Measurements from ENCODE around the gene MVB12B. TPM values are rescaled to one million over a fixed set of nuclear protein-coding genes. Genes with fewer than 3 reads are reported as not detected.

MVB12B gene
- total and polyA plus RNA-seq, 2 of the 4 experiments (the other 2 are of a cell fraction), result 2.0 to 4.0 TPM

DNA sequence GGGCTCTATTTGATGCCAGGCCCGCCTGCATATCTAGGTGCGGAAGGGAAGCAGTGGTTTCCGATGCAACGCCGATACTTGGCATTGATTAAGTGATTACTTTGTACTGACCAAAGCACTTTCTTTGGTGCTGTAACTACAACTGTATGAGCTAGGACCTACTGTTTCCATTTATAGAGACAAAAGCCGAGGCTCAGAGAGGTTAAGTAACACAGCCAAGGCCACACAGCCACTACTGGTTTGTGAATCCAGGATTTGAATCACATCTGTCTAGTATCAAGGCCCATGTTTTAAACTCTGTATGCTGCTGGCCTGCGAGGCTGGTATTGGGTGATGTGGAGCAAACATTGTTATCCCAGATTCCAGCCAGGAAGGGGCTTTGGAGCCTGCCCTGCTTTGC is 41.4 kb downstream of the MVB12B start:
- H4K5ac ChIP-seq (ENCODE audit: low read depth, low read length), result no peak overlapping the region
- H3K27me3 ChIP-seq (ENCODE audit: control insufficient read depth, insufficient read depth, low read length), result no peaks in the 10 kb centered on the region
- no peak overlapping the region for H3K56ac ChIP-seq (ENCODE audit: extremely low read depth, insufficient read depth, low read length)
- no peak overlapping the region for H2BK20ac ChIP-seq (ENCODE audit: low read depth, low read length)
- H3K36me3 ChIP-seq (ENCODE audit: control insufficient read depth, insufficient read depth, low read length), result no peaks in the 10 kb centered on the region
- no peak overlapping the region for H4K8ac ChIP-seq (ENCODE audit: low read depth in 2 of 2, low read length in 2 of 2)
- ChIA-PET POLR2A (ENCODE audit: unreplicated experiment) (no interaction called here), CTCF (no interaction called here)
- no peak overlapping the region for H2AK5ac ChIP-seq (ENCODE audit: low read depth, low read length)
- no peak overlapping the region for H2AK9ac ChIP-seq (replicated peaks; ENCODE audit: low read depth, low read length, poor library complexity)
- H2BK120ac ChIP-seq (ENCODE audit: low read depth, low read length), result no peak overlapping the region
- H2BK15ac ChIP-seq (ENCODE audit: low read depth, low read length), result no peak overlapping the region
- H3K18ac ChIP-seq (ENCODE audit: low read depth, low read length), result no peak overlapping the region
- no peak overlapping the region for H2AFZ ChIP-seq (replicated peaks; ENCODE audit: low read length, poor library complexity)
- H4K91ac ChIP-seq (ENCODE audit: insufficient read depth, low read depth, low read length), result no peak overlapping the region
- peaks cover 6% of the 10 kb centered on the region; the same call in 1 of the 2 replicates for H3K4me1 ChIP-seq (ENCODE audit: control insufficient read depth, insufficient read depth, low read length)
- intact Hi-C loops (cut with micrococcal nuclease), result no loop called here
- H3K4me3 ChIP-seq (ENCODE audit: insufficient read depth, low read depth, low read length), result no peak overlapping the region
- no peak for TF ChIP-seq MXI1 (IDR thresholded peaks at IDR 0.05; ENCODE audit: borderline replicate concordance, low read depth, low read length)
- TF ChIP-seq, protein P1, sequence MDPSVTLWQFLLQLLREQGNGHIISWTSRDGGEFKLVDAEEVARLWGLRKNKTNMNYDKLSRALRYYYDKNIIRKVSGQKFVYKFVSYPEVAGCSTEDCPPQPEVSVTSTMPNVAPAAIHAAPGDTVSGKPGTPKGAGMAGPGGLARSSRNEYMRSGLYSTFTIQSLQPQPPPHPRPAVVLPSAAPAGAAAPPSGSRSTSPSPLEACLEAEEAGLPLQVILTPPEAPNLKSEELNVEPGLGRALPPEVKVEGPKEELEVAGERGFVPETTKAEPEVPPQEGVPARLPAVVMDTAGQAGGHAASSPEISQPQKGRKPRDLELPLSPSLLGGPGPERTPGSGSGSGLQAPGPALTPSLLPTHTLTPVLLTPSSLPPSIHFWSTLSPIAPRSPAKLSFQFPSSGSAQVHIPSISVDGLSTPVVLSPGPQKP (IDR thresholded peaks at IDR 0.05; ENCODE audit: borderline replicate concordance, low read depth, low read length), result no peak
- no peak for TF ChIP-seq RCOR1 (IDR thresholded peaks at IDR 0.05; ENCODE audit: insufficient replicate concordance, low read length)
- TF ChIP-seq RFX5 (IDR thresholded peaks at IDR 0.05; ENCODE audit: low read depth, low read length), result no peak
- TF ChIP-seq FOS (IDR thresholded peaks at IDR 0.05; ENCODE audit: low read depth, low read length), result no peak
- no peak for TF ChIP-seq CEBPB (IDR thresholded peaks at IDR 0.05; ENCODE audit: low read depth, low read length)
- TF ChIP-seq POLR2A (IDR thresholded peaks at IDR 0.05; ENCODE audit: low read depth, low read length), result no peak
- TF ChIP-seq, protein P2, sequence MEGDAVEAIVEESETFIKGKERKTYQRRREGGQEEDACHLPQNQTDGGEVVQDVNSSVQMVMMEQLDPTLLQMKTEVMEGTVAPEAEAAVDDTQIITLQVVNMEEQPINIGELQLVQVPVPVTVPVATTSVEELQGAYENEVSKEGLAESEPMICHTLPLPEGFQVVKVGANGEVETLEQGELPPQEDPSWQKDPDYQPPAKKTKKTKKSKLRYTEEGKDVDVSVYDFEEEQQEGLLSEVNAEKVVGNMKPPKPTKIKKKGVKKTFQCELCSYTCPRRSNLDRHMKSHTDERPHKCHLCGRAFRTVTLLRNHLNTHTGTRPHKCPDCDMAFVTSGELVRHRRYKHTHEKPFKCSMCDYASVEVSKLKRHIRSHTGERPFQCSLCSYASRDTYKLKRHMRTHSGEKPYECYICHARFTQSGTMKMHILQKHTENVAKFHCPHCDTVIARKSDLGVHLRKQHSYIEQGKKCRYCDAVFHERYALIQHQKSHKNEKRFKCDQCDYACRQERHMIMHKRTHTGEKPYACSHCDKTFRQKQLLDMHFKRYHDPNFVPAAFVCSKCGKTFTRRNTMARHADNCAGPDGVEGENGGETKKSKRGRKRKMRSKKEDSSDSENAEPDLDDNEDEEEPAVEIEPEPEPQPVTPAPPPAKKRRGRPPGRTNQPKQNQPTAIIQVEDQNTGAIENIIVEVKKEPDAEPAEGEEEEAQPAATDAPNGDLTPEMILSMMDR (conservative IDR thresholded peaks at IDR 0.05; ENCODE audit: low read depth, low read length), result no peak
- no peak for TF ChIP-seq BHLHE40 (IDR thresholded peaks at IDR 0.05; ENCODE audit: low read depth, low read length)
- TF ChIP-seq, protein P3, sequence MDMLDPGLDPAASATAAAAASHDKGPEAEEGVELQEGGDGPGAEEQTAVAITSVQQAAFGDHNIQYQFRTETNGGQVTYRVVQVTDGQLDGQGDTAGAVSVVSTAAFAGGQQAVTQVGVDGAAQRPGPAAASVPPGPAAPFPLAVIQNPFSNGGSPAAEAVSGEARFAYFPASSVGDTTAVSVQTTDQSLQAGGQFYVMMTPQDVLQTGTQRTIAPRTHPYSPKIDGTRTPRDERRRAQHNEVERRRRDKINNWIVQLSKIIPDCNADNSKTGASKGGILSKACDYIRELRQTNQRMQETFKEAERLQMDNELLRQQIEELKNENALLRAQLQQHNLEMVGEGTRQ (IDR thresholded peaks at IDR 0.05; ENCODE audit: low read depth, low read length), result no peak
- no peak for TF ChIP-seq RAD21 (IDR thresholded peaks at IDR 0.05; ENCODE audit: low read length)
- no peak for TF ChIP-seq MAFK (IDR thresholded peaks at IDR 0.05; ENCODE audit: low read depth, low read length)
- TF ChIP-seq SMC3 (IDR thresholded peaks at IDR 0.05; ENCODE audit: low read depth, low read length), result no peak
- no peak for TF ChIP-seq MAZ (IDR thresholded peaks at IDR 0.05; ENCODE audit: borderline replicate concordance, low read depth, low read length)
- TF ChIP-seq NFE2L2 (IDR thresholded peaks at IDR 0.05; ENCODE audit: low read depth, low read length), result no peak
- no peak for TF ChIP-seq CHD1 (IDR thresholded peaks at IDR 0.05; ENCODE audit: low read depth, low read length)
- H3K14ac ChIP-seq (replicated peaks; ENCODE audit: low read depth, low read length), result no peak overlapping the region
- in situ Hi-C loops (cut with MboI; ENCODE audit: low sequenced_read_pairs), result no loop called here
- no peak overlapping the region for H3K9ac ChIP-seq (ENCODE audit: low read depth, low read length)
- BruUV-seq (replicated peaks), result no TSS peak
- H3K27ac ChIP-seq (ENCODE audit: insufficient read depth, low read length), result no peak overlapping the region
- no peak for DNase-seq
- dilution Hi-C loops (cut with HindIII; ENCODE audit: low sequenced_read_pairs, unreplicated experiment), result no loop called here
- H2BK5ac ChIP-seq (ENCODE audit: low read depth, low read length, poor library complexity, severe bottlenecking), result no peak overlapping the region
- ATAC-seq (ENCODE audit: low read depth), result no peak
- WGBS, 2 experiments (ENCODE audit: extremely low coverage in 2 of 2, insufficient read length in 1 of 2), result no CpG with 5 or more reads among the region's 7 CpGs
- H3K4me2 ChIP-seq (ENCODE audit: low read depth, low read length), result no peak overlapping the region
- no peak overlapping the region for H3K23ac ChIP-seq (ENCODE audit: low read depth, low read length)
- H3K9me3 ChIP-seq (ENCODE audit: control insufficient read depth, insufficient read depth, low read length), result no peaks in the 10 kb centered on the region
- no peaks in the 10 kb centered on the region; the same call in 1 of the 2 replicates for H4K20me1 ChIP-seq (ENCODE audit: insufficient read depth, low read length)
- H3K9me1 ChIP-seq (ENCODE audit: insufficient read depth, low read length), result peaks cover 11% of the 10 kb centered on the region
- H3K4ac ChIP-seq (ENCODE audit: low read depth, low read length), result no peak overlapping the region
- H3K79me1 ChIP-seq (ENCODE audit: low read depth in 1 of 2, low read length in 2 of 2), result peaks cover 0 to 15% of the 10 kb centered on the region in 2 experiments; a peak in 2 of 4 replicates
